HS-27A (cell line): Measurements from ENCODE around the gene LRRC28.
"Not testable (repeated sequence)": the region's sequence is repeated elsewhere in the genome, so short reads cannot be mapped to it uniquely, and the experiment has no call there.

Source experiments
- DNase-seq: peaks from one replicate; pipeline ENCODE4 v3.0.0-alpha.2; 2012; ENCODE audit warnings: low read depth, missing footprints

LRRC28 gene

GRCh38 chr15:99396375-99396774, 145.1 kb downstream of the LRRC28 start:
- DNase-seq, result no peak

- no peak for DNase-seq
These were observed 147.8 kb downstream of the LRRC28 start for GRCh38 chr15:99399061-99399460.

GRCh38 chr15:99399618-99400017, 148.3 kb downstream of the LRRC28 start:
- no peak for DNase-seq

GRCh38 chr15:99401216-99401615, 149.9 kb downstream of the LRRC28 start:
- DNase-seq, result not testable (repeated sequence)

GRCh38 chr15:99402014-99402729, 150.9 kb downstream of the LRRC28 start:
- DNase-seq, result no peak

GRCh38 chr15:99403597-99403996, 152.3 kb downstream of the LRRC28 start:
- no peak for DNase-seq

- no peak for DNase-seq
These were observed 153.2 kb downstream of the LRRC28 start for GRCh38 chr15:99404454-99404853.

GRCh38 chr15:99406120-99406519, 154.8 kb downstream of the LRRC28 start:
- DNase-seq, result no peak

GRCh38 chr15:99406716-99407487, 155.6 kb downstream of the LRRC28 start:
- no peak for DNase-seq

GRCh38 chr15:99407716-99408115, 156.4 kb downstream of the LRRC28 start:
- no peak for DNase-seq

GRCh38 chr15:99408236-99409096, 157.2 kb downstream of the LRRC28 start:
- peak; percentile 88 for DNase-seq

- DNase-seq, result no peak
These were observed 157.8 kb downstream of the LRRC28 start for GRCh38 chr15:99409097-99409473.

- DNase-seq, result no peak
These were observed 158.3 kb downstream of the LRRC28 start for GRCh38 chr15:99409560-99409959.

- no peak for DNase-seq
These were observed 159.2 kb downstream of the LRRC28 start for GRCh38 chr15:99410477-99410876.

GRCh38 chr15:99411234-99411633, 160.0 kb downstream of the LRRC28 start:
- DNase-seq, result no peak

GRCh38 chr15:99412082-99412481, 160.8 kb downstream of the LRRC28 start:
- no peak for DNase-seq

- DNase-seq, result no peak
These were observed 161.3 kb downstream of the LRRC28 start for GRCh38 chr15:99412626-99413025.

- no peak for DNase-seq
These were observed 162.9 kb downstream of the LRRC28 start for GRCh38 chr15:99413955-99414754.

- no peak for DNase-seq
These were observed 163.8 kb downstream of the LRRC28 start for GRCh38 chr15:99414755-99415731.
